Mesendoderm (in vitro differentiated cells): Measurements from ENCODE around the gene PRR5L.

Source experiments
- DNase-seq: peaks from one replicate; pipeline ENCODE4 v3.0.0; 2013
- H2AK5ac ChIP-seq: 2 replicates; pipeline ENCODE4 v1.6.1; 2013; ENCODE audit warnings: low read length, inconsistent platforms
- H2BK120ac ChIP-seq: 2 replicates; pipeline ENCODE4 v1.6.1; 2013; ENCODE audit warnings: low read depth, mild to moderate bottlenecking, low read length, moderate library complexity, mixed read lengths
- H2BK15ac ChIP-seq: replicated peaks from 2 replicates; pipeline ENCODE4 v1.6.1; 2013; ENCODE audit warnings: low read depth, mild to moderate bottlenecking, moderate library complexity
- H2BK5ac ChIP-seq: 2 replicates; pipeline ENCODE4 v1.6.1; 2013; ENCODE audit warnings: low read length, inconsistent platforms
- H3K18ac ChIP-seq: 2 replicates; pipeline ENCODE4 v1.6.1; 2013; ENCODE audit warnings: mild to moderate bottlenecking, low read length, mixed read lengths
- H3K23ac ChIP-seq: one replicate; pipeline ENCODE4 v1.6.1; 2013; ENCODE audit warnings: low read length
- H3K27ac ChIP-seq: 2 replicates; pipeline ENCODE4 v1.5.1; 2013; ENCODE audit warnings: low read depth, mild to moderate bottlenecking, inconsistent platforms, low read length, moderate library complexity
- H3K27me3 ChIP-seq: 2 replicates; pipeline ENCODE4 v1.6.1; 2013; ENCODE audit warnings: low read length, control low read depth, mild to moderate bottlenecking, inconsistent platforms; ENCODE audit not compliant: insufficient read depth, poor library complexity
- H3K36me3 ChIP-seq: 2 replicates; pipeline ENCODE4 v1.6.1; 2013; ENCODE audit warnings: low read length, inconsistent platforms; ENCODE audit not compliant: control insufficient read depth, insufficient read depth
- H3K4ac ChIP-seq: one replicate; pipeline ENCODE4 v1.6.1; 2013; ENCODE audit warnings: low read depth, mild to moderate bottlenecking, low read length, moderate library complexity
- H3K4me1 ChIP-seq: 2 replicates; pipeline ENCODE4 v1.6.1; 2013; ENCODE audit warnings: low read depth, low read length, inconsistent platforms; ENCODE audit not compliant: control insufficient read depth
- H3K4me2 ChIP-seq: 2 replicates; pipeline ENCODE4 v1.6.1; 2013; ENCODE audit warnings: low read length
- H3K4me3 ChIP-seq: 2 replicates; pipeline ENCODE4 v1.5.1; 2013; ENCODE audit warnings: mild to moderate bottlenecking, low read length
- H3K56ac ChIP-seq: one replicate; pipeline ENCODE4 v1.6.1; 2013; ENCODE audit warnings: low read length
- H3K79me1 ChIP-seq: 2 replicates; pipeline ENCODE4 v1.6.1; 2013; ENCODE audit warnings: low read length, inconsistent platforms
- H3K79me2 ChIP-seq: 2 replicates; pipeline ENCODE4 v1.6.1; 2013; ENCODE audit warnings: mild to moderate bottlenecking, low read length; ENCODE audit not compliant: control insufficient read depth, insufficient read depth
- H3K9ac ChIP-seq: 2 replicates; pipeline ENCODE4 v1.6.1; 2013; ENCODE audit warnings: low read length, inconsistent platforms
- H4K5ac ChIP-seq: one replicate; pipeline ENCODE4 v1.6.1; 2013; ENCODE audit warnings: low read length
- H4K8ac ChIP-seq: one replicate; pipeline ENCODE4 v1.6.1; 2013; ENCODE audit warnings: low read depth, mild to moderate bottlenecking, control low read depth, low read length, moderate library complexity
- WGBS: extraction: QIAGEN DNeasy Blood & Tissue Kit; methylation state at CpG from one replicate; pipeline ENCODE4 v1.1.7; 2013; ENCODE audit warnings: low lambda C conversion rate, missing lambda C conversion rate; ENCODE audit not compliant: insufficient coverage; ENCODE audit errors: extremely low coverage; 5-methylcytosine and 5-hydroxymethylcytosine counted together

The PRR5L gene

DNA sequence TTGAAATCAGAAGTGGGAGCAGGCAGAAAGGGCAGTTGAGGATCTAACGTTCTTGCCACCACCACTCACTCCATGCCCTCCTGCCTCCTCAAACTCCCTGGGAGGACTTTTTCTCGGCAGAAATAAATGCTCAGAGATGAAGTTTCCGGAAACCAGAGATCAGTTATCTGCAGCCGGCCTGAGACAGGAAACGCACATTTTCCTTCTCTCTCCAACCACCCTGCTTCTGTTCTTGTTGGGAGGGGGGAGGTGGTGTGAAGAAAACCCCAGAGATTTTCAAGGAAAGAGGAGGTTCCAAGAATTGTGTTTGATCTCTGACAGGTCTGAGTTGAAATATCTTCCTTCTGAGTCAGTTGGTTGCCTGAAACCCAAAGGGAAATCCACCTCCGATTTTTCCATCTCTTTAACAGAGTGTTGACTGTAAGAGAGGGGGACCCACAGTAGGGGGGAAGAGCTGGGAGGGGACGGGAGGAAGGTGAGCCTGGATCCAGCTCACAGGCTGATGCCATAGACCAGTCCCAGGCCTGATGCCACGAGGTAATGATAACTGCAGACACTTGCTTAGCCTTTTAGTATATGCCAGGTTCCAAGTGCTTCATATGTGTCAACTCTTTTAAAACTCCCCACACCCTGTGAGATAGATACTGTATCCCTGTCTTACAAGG lies 113.2 kb downstream of the PRR5L start:
- no peak overlapping the region for H4K8ac ChIP-seq
- H3K79me1 ChIP-seq: no peaks in the 10 kb centered on the region
- H3K56ac ChIP-seq: no peak overlapping the region
- no peak overlapping the region for H2AK5ac ChIP-seq
- no CpG with 5 or more reads among the region's 8 CpGs for WGBS
- H3K9ac ChIP-seq: no peak overlapping the region
- H3K4me1 ChIP-seq: no peaks in the 10 kb centered on the region
- no peaks in the 10 kb centered on the region for H3K27me3 ChIP-seq
- H3K4ac ChIP-seq: no peak overlapping the region
- H3K18ac ChIP-seq: no peak overlapping the region
- H2BK15ac ChIP-seq: no peak overlapping the region
- no peak overlapping the region for H2BK120ac ChIP-seq
- no peak overlapping the region for H3K27ac ChIP-seq
- H3K23ac ChIP-seq: no peak overlapping the region
- no peak for DNase-seq
- H3K4me2 ChIP-seq: no peak overlapping the region
- H3K4me3 ChIP-seq: no peak overlapping the region
- H3K36me3 ChIP-seq: no peaks in the 10 kb centered on the region
- H3K79me2 ChIP-seq: no peaks in the 10 kb centered on the region
- H2BK5ac ChIP-seq: no peak overlapping the region
- no peak overlapping the region for H4K5ac ChIP-seq

DNA sequence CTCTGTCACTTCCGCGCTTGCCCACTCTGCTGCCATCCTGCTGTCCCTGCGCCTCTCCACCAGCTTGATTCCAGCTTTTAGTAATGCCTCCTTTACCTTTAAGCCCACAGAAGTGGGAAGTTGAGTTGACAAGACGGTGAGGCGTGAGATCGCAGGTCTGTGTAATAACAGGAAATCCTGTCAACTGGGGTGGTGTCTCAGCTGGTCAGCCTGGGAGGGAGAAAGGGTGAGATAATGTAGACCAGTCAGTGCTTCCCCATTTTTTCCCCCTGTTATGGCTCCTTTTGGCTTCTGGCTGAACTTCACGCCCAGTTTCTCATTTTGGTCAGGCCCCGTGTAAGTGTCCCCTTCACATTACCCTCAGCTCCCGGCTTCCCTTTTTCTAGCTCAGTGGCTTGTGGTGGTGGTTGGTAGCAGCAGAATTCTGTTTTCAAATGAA lies 115.1 kb downstream of the PRR5L start:
- Histone ChIP-seq H3K27ac (no peak overlapping the region), H2BK120ac (no peak overlapping the region), H3K56ac (no peak overlapping the region), H4K8ac (no peak overlapping the region), H2BK5ac (no peak overlapping the region), H3K4me1 (no peaks in the 10 kb centered on the region), H3K27me3 (no peaks in the 10 kb centered on the region), H3K4ac (no peak overlapping the region), H2BK15ac (no peak overlapping the region), H4K5ac (no peak overlapping the region), H3K79me2 (no peaks in the 10 kb centered on the region), H3K23ac (no peak overlapping the region), H3K4me2 (no peak overlapping the region), H3K18ac (no peak overlapping the region), H3K79me1 (no peaks in the 10 kb centered on the region), H3K4me3 (no peak overlapping the region), H3K9ac (no peak overlapping the region), H3K36me3 (no peaks in the 10 kb centered on the region), H2AK5ac (no peak overlapping the region)
- DNase-seq: no peak
- WGBS: no CpG with 5 or more reads among the region's 9 CpGs

- no peak overlapping the region for H3K23ac ChIP-seq
- H3K79me1 ChIP-seq: no peaks in the 10 kb centered on the region
- H2AK5ac ChIP-seq: no peak overlapping the region
- H3K56ac ChIP-seq: no peak overlapping the region
- H3K79me2 ChIP-seq: no peaks in the 10 kb centered on the region
- no peak overlapping the region for H2BK15ac ChIP-seq
- no peak overlapping the region for H3K4ac ChIP-seq
- no peak overlapping the region for H3K4me2 ChIP-seq
- H3K27me3 ChIP-seq: no peaks in the 10 kb centered on the region
- H2BK5ac ChIP-seq: no peak overlapping the region
- no peak overlapping the region for H2BK120ac ChIP-seq
- no peak overlapping the region for H4K8ac ChIP-seq
- H4K5ac ChIP-seq: no peak overlapping the region
- H3K9ac ChIP-seq: no peak overlapping the region
- no peak for DNase-seq
- H3K4me3 ChIP-seq: no peak overlapping the region
- no peaks in the 10 kb centered on the region for H3K4me1 ChIP-seq
- no peak overlapping the region for H3K18ac ChIP-seq
- H3K27ac ChIP-seq: no peak overlapping the region
- no peaks in the 10 kb centered on the region for H3K36me3 ChIP-seq
- WGBS: no CpG with 5 or more reads among the region's 2 CpGs
Observed at GRCh38 chr11:36412781-36413383, 116.8 kb downstream of the PRR5L start.

DNA sequence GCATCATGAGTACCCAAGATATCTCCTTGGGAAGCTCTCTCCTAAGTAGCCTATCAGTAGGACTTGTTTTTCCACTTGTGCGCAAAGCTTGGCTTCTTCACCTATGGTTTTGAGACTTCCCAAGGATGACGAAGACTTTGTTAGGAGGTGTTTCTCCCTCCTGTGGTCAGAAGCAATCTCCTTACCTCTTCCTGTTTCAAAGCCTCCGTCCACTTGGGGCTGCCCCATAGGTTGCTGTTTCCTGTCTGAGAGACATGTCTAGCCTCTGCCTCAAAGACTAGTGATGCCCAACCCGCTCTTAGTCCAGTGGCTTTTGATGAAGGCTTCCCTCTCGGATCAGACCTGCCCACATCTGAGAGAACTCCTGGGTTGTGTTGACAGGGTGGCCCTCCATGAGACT lies 121.1 kb downstream of the PRR5L start:
- no peak overlapping the region for H3K18ac ChIP-seq
- H3K23ac ChIP-seq: no peak overlapping the region
- H3K79me1 ChIP-seq: no peaks in the 10 kb centered on the region
- no peak overlapping the region for H3K9ac ChIP-seq
- no peak overlapping the region for H3K56ac ChIP-seq
- DNase-seq: no peak
- no peak overlapping the region for H3K4me3 ChIP-seq
- H4K8ac ChIP-seq: no peak overlapping the region
- H3K36me3 ChIP-seq: no peaks in the 10 kb centered on the region
- H3K27ac ChIP-seq: no peak overlapping the region
- no peak overlapping the region for H2BK120ac ChIP-seq
- no peak overlapping the region for H2BK5ac ChIP-seq
- no peak overlapping the region for H2AK5ac ChIP-seq
- H3K79me2 ChIP-seq: no peaks in the 10 kb centered on the region
- no peak overlapping the region for H2BK15ac ChIP-seq
- no peak overlapping the region for H3K4ac ChIP-seq
- H4K5ac ChIP-seq: no peak overlapping the region
- no peaks in the 10 kb centered on the region for H3K4me1 ChIP-seq
- H3K27me3 ChIP-seq: no peaks in the 10 kb centered on the region
- H3K4me2 ChIP-seq: no peak overlapping the region
- WGBS: no CpG with 5 or more reads among the region's 5 CpGs

GRCh38 chr11:36419791-36420424 lies 123.8 kb downstream of the PRR5L start:
- Histone ChIP-seq H3K27ac (no peak overlapping the region), H3K79me1 (no peaks in the 10 kb centered on the region), H3K4me2 (no peak overlapping the region), H3K18ac (no peak overlapping the region), H2BK15ac (no peak overlapping the region), H3K56ac (no peak overlapping the region), H3K4me3 (no peak overlapping the region), H4K8ac (no peak overlapping the region), H2BK5ac (no peak overlapping the region), H3K4ac (no peak overlapping the region), H2AK5ac (no peak overlapping the region), H3K36me3 (no peaks in the 10 kb centered on the region), H3K23ac (no peak overlapping the region), H3K79me2 (no peaks in the 10 kb centered on the region), H2BK120ac (no peak overlapping the region), H3K27me3 (peaks cover 5% of the 10 kb centered on the region), H3K9ac (no peak overlapping the region), H3K4me1 (no peaks in the 10 kb centered on the region), H4K5ac (no peak overlapping the region)
- WGBS: no CpG with 5 or more reads among the region's 7 CpGs
- DNase-seq: no peak
